ENCODE results near the gene B4GALT3. TPM values are rescaled to one million over a fixed set of nuclear protein-coding genes. Genes with fewer than 3 reads are reported as not detected.
A peak's percentile ranks its signal among the peaks of the same experiment; 100 is the strongest.

B4GALT3 gene
- total RNA-seq, 6 donors from 2014 or later, result 12.3 to 37.1 (median 27.2) TPM

GRCh38 chr1:161172349-161172748 is 5.0 kb downstream of the B4GALT3 start:
- Histone ChIP-seq H3K4me3 (no peak overlapping the region), H3K27ac (peak overlapping the region in 3 of 4 donors; percentile 1 to 62 (median 52)), H3K27me3 (no peaks in the 10 kb centered on the region), H3K9me3 (no peaks in the 10 kb centered on the region), H3K36me3 (peaks cover 22 to 72% (median 53%) of the 10 kb centered on the region in 4 donors), H3K4me1 (peaks cover 18 to 27% (median 19%) of the 10 kb centered on the region in 4 donors)
- DNase-seq, result no peak
- no peak for TF ChIP-seq EP300 (IDR thresholded peaks at IDR 0.05)
- ATAC-seq (ENCODE audit: low FRiP score in 2 of 2), result no peak
- WGBS, 2 donors, result 83 to 89% methylated on average over 1 of the region's 1 CpG

DNA sequence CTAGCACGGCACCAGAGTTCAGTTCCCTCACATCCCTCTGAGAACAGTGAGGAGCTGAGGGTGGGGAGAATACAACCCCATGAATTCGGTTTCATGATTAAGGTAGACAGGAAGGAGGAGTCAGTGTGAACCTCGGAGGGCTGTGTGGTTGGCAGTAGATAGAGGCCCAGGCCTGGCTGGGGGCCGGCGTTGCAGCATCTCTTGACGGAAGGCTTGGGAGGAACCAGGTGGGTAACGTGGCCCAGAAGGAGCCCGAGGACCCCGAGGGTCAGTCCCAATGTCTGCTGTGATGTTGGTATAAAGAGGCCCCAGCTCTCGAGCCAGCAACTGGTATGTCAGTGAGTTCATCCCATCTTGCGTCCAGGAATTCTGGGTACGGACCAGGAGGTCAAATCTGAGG is 5.6 kb downstream of the B4GALT3 start:
- no peak overlapping the region for H3K4me3 ChIP-seq
- TF ChIP-seq POLR2A (IDR thresholded peaks at IDR 0.05) (no peak), POLR2AphosphoS5 (IDR thresholded peaks at IDR 0.05) (no peak), EP300 (IDR thresholded peaks at IDR 0.05) (no peak)
- H3K36me3 ChIP-seq, result peaks cover 22 to 72% (median 53%) of the 10 kb centered on the region in 4 donors
- H3K4me1 ChIP-seq, result peaks cover 23 to 32% (median 25%) of the 10 kb centered on the region in 4 donors
- peak overlapping the region in 3 of 4 donors; percentile 1 to 62 (median 52) for H3K27ac ChIP-seq
- DNase-seq (no peak), ATAC-seq (ENCODE audit: low FRiP score in 2 of 2) (no peak)
- H3K9me3 ChIP-seq, result no peaks in the 10 kb centered on the region
- 87 to 91% methylated on average over 10 to 12 of the region's 12 CpGs for WGBS, 2 donors
- no peaks in the 10 kb centered on the region for H3K27me3 ChIP-seq

DNA sequence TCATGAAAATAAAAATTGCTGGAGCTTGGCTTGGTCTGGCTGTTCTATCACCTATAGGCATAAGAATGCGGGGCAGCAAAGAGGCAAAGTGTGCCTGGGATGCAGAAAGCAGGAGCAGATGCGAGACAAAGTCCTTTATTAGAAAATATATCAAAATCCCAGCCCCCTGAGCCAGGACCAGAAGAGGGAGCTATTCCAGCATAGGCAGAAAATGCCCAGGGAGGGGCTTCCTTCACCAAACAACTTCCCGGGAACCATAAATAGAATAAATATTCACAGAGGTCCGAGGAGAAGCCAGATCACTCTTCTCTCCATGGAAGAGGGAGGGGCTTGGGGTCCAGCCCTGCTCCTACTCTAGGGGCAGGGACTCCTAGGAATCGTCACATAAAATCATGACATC is 6.1 kb downstream of the B4GALT3 start:
- TF ChIP-seq CTCF (IDR thresholded peaks at IDR 0.05) (no peak), POLR2A (IDR thresholded peaks at IDR 0.05) (no peak), POLR2AphosphoS5 (IDR thresholded peaks at IDR 0.05) (no peak), EP300 (IDR thresholded peaks at IDR 0.05) (no peak)
- Histone ChIP-seq H3K27me3 (no peaks in the 10 kb centered on the region), H3K36me3 (peaks cover 22 to 72% (median 53%) of the 10 kb centered on the region in 4 donors), H3K4me1 (peaks cover 18 to 28% (median 20%) of the 10 kb centered on the region in 4 donors), H3K27ac (peak overlapping the region in 2 of 4 donors; percentile 52 to 62), H3K9me3 (no peaks in the 10 kb centered on the region), H3K4me3 (no peak overlapping the region)
- 74 to 75% methylated on average over 5 of the region's 5 CpGs for WGBS, 2 donors
- DNase-seq (no peak), ATAC-seq (ENCODE audit: low FRiP score in 2 of 2) (no peak)

- Histone ChIP-seq H3K27me3 (no peaks in the 10 kb centered on the region), H3K27ac (no peak overlapping the region), H3K4me3 (no peak overlapping the region), H3K36me3 (peaks cover 16 to 53% (median 44%) of the 10 kb centered on the region in 4 donors), H3K4me1 (peaks cover 17 to 34% (median 23%) of the 10 kb centered on the region in 4 donors), H3K9me3 (no peaks in the 10 kb centered on the region)
- DNase-seq (no peak), ATAC-seq (ENCODE audit: low FRiP score in 2 of 2) (no peak)
- no peak for TF ChIP-seq CTCF (IDR thresholded peaks at IDR 0.05)
- no peak for TF ChIP-seq POLR2AphosphoS5 (IDR thresholded peaks at IDR 0.05)
- WGBS, 2 donors, result 90 to 96% methylated on average over 5 to 8 of the region's 9 CpGs
Measured at GRCh38 chr1:161168906-161169305, 8.4 kb downstream of the B4GALT3 start.

DNA sequence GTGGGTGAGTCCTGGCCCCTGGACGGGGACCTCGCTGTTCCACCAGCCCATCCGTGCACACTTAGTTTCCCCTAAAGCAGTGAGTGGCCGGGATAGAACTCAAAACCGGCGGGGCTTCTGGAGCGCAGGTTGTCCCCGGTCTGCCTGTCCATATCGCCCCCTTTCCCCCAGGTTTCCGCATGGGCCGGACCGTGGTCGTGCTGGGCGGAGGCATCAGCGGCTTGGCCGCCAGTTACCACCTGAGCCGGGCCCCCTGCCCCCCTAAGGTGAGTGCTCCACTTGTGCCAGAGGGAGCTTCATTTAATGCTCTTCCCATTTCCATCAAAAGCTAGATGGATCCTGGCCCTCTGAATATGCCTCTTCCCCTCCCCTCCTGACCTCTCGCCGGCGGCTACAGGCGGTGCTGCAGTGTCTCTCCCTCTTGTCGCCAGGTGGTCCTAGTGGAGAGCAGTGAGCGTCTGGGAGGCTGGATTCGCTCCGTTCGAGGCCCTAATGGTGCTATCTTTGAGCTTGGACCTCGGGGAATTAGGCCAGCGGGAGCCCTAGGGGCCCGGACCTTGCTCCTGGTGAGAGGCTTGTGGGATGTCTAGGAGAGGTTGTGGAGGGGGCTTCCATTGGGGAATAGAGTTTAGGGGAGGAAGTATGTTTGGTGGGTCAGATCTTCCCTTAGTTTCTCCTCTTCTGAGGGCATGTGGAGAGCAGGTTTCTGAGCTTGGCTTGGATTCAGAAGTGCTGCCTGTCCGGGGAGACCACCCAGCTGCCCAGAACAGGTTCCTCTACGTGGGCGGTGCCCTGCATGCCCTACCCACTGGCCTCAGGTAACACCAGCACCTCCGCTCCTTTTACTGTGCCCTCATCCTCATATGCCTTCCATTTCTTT is 10.4 kb downstream of the B4GALT3 start:
- no peak for TF ChIP-seq POLR2AphosphoS5 (IDR thresholded peaks at IDR 0.05)
- peaks cover 14 to 28% (median 16%) of the 10 kb centered on the region in 4 donors for H3K4me1 ChIP-seq
- H3K27ac ChIP-seq, result peak overlapping the region; percentile 83 to 92 (median 88)
- 7 to 11% methylated on average over 21 to 33 of the region's 33 CpGs for WGBS, 2 donors
- DNase-seq, result peak in 1 of 2 donors; percentile 77
- peaks cover 8 to 50% (median 31%) of the 10 kb centered on the region in 4 donors for H3K36me3 ChIP-seq
- H3K27me3 ChIP-seq, result no peaks in the 10 kb centered on the region
- no peaks in the 10 kb centered on the region for H3K9me3 ChIP-seq
- H3K4me3 ChIP-seq, result peak overlapping the region; percentile 42 to 90 (median 58)
- no peak for ATAC-seq (ENCODE audit: low FRiP score in 2 of 2)

DNA sequence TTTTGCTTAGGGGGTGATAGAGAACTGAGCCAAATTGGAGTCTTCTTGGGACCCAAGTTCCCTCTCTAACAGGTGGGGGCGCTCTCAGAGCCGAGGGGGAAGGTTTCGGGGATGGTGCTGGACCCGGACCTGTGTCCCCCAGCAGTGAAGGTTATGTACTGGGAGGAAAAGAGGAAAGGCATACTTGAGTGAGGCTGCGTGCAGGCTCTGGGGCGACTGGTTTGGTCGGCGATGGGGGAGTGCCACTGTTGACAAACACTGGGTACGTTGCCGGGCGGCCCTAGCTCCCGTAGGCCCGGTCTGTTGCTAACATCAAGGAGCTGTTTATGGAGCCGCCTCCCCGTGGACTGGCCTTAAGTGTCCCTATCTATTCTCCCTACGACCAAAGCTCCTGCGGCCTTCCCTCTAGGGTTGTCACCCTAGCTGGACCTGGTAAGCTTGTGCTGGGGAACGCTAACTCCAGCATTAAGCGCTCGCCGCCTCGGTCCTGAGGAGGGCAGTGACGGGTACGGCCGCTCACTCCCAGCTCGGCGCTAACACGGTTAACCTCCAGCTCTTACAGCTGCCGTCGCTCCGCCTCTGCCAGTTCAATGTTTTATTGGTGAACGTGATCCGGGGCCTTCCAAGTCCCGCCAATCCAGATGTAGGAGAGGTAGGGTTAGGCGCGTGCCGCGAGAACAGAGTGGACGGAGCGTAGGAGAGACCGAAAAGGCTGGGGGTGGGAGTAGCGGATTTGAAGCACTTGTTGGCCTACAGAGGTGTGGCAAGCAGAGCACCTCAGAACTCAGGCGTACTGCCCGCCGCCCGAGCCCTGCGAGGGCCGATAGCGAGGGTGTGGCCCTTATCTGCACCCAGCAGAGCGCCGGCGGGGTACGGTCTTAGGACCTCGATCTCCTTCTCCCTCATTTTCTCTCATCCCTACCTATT is 11.3 kb downstream of the B4GALT3 start, which contains the start of gene PPOX:
TSS of gene PPOX (plus strand) at position 685 of the 927 bp plus-strand sequence. CDS start 422 bp downstream, outside the sequence.
- H3K36me3 ChIP-seq, result peaks cover 3 to 42% (median 22%) of the 10 kb centered on the region in 4 donors
- H3K27me3 ChIP-seq, result no peaks in the 10 kb centered on the region
- DNase-seq (peak; percentile 89 to 97), ATAC-seq (ENCODE audit: low FRiP score in 2 of 2) (peak; percentile 98)
- TF ChIP-seq POLR2AphosphoS5 (IDR thresholded peaks at IDR 0.05) (peak; percentile 68 to 82), POLR2A (IDR thresholded peaks at IDR 0.05) (peak in 3 of 4 donors; percentile 61 to 74 (median 71)), CTCF (IDR thresholded peaks at IDR 0.05) (peak in 4 of 6 experiments; percentile 32 to 43 (median 34)), EP300 (IDR thresholded peaks at IDR 0.05) (peak in 1 of 4 donors; percentile 13)
- peaks cover 15 to 34% (median 24%) of the 10 kb centered on the region in 4 donors for H3K4me1 ChIP-seq
- H3K27ac ChIP-seq, result peak within 1 kb of the TSS; percentile 83 to 92 (median 88)
- WGBS, 2 donors, result 0 to 1% methylated on average over 36 to 53 of the region's 54 CpGs
- H3K9me3 ChIP-seq, result no peaks in the 10 kb centered on the region
- H3K4me3 ChIP-seq, result peak within 1 kb of the TSS; percentile 42 to 90 (median 58)

All from upper lobe of left lung (tissue), 6 donors.